Measurements from ENCODE around the gene MTMR11. TPM values are rescaled to one million over a fixed set of nuclear protein-coding genes. Genes with fewer than 3 reads are reported as not detected.
"Not testable (repeated sequence)": the region's sequence is repeated elsewhere in the genome, so short reads cannot be mapped to it uniquely, and the experiment has no call there.

The MTMR11 gene
- polyA plus RNA-seq, 4 donors: 32.5 to 174 (median 116) TPM

DNA sequence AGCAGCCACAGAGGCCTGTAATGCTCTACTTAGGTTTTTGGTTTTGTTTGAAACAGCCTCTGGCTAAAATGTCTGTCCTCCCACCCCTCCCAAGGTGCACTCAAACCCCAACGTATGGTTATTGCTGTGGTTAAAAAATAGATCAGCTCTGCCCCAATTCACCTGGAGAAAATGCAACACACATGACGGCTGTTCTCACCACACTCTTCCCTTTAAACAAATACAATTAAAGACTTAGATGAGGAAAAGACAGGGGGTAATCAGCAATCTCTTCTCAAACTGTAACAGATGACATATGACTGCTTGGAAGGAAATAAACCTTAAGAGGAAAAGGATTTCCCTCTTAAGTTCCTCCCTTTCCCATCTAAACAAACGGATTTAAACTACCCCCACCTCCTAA, 6.2 kb upstream of the MTMR11 start:
- Histone ChIP-seq H3K4me3 (ENCODE audit: low read depth in 1 of 3, low read length in 3 of 3) (no peak overlapping the region), H3K36me3 (ENCODE audit: control insufficient read depth in 3 of 3, insufficient read depth in 2 of 3, low read depth in 1 of 3, low read length in 3 of 3) (peaks cover 7 to 37% (median 16%) of the 10 kb centered on the region in 3 donors), H3K4me1 (ENCODE audit: control insufficient read depth in 3 of 3, insufficient read depth in 2 of 3, low read depth in 1 of 3, low read length in 2 of 3) (peaks cover 2 to 27% (median 2%) of the 10 kb centered on the region in 3 donors), H3K27ac (ENCODE audit: low read depth in 1 of 3, low read length in 2 of 3) (peak overlapping the region in 2 of 3 donors; percentile 27 to 42), H3K27me3 (ENCODE audit: control insufficient read depth in 3 of 3, insufficient read depth in 3 of 3, low read length in 3 of 3) (no peaks in the 10 kb centered on the region), H3K9me3 (ENCODE audit: control insufficient read depth in 2 of 2, insufficient read depth in 1 of 2, low read depth in 1 of 2, low read length in 1 of 2) (no peaks in the 10 kb centered on the region)
- peak in 1 of 2 donors; percentile 34 for DNase-seq
- FAIRE-seq: no peak
- WGBS, 3 donors: 30 to 46% (median 39%) methylated on average over 3 of the region's 3 CpGs

- WGBS, 3 donors: 34 to 68% (median 61%) methylated on average over 5 of the region's 5 CpGs
- FAIRE-seq: no peak
- no peaks in the 10 kb centered on the region for H3K9me3 ChIP-seq (ENCODE audit: control insufficient read depth in 2 of 2, insufficient read depth in 1 of 2, low read depth in 1 of 2, low read length in 1 of 2)
- H3K4me1 ChIP-seq (ENCODE audit: control insufficient read depth in 3 of 3, insufficient read depth in 2 of 3, low read depth in 1 of 3, low read length in 2 of 3): peaks cover 2 to 34% (median 6%) of the 10 kb centered on the region in 3 donors
- peak overlapping the region in 1 of 3 donors; percentile 47 for H3K27ac ChIP-seq (ENCODE audit: low read depth in 1 of 3, low read length in 2 of 3)
- peak overlapping the region in 1 of 3 donors; percentile 7 for H3K4me3 ChIP-seq (ENCODE audit: low read depth in 1 of 3, low read length in 3 of 3)
- H3K36me3 ChIP-seq (ENCODE audit: control insufficient read depth in 3 of 3, insufficient read depth in 2 of 3, low read depth in 1 of 3, low read length in 3 of 3): peaks cover 4 to 34% (median 13%) of the 10 kb centered on the region in 3 donors
- DNase-seq: peak in 1 of 2 donors; percentile 63
- no peaks in the 10 kb centered on the region for H3K27me3 ChIP-seq (ENCODE audit: control insufficient read depth in 3 of 3, insufficient read depth in 3 of 3, low read length in 3 of 3)
Measured at GRCh38 chr1:149942207-149942606, 5.5 kb upstream of the MTMR11 start.

DNA sequence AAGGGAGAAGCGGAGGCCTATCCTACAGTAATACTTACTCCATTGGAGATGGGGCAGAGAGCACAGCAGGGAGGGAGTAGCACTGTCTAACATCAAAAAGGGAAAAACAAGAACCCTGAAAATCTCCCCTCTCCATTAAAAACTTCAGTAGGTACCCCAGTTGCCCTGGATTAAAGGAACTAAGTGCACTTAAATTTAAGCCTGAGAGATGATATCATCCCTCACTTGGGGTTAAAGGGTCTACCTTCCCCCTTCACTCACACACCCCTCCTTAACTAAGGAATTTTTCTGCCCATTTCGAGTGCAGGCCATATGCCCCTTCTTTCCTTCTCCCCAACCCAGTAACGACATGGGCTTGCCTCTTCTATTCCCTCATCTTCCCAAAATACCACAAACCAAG, 3.7 kb upstream of the MTMR11 start:
- peaks cover 4 to 20% (median 11%) of the 10 kb centered on the region in 3 donors for H3K36me3 ChIP-seq (ENCODE audit: control insufficient read depth in 3 of 3, insufficient read depth in 2 of 3, low read depth in 1 of 3, low read length in 3 of 3)
- no peak overlapping the region for H3K4me3 ChIP-seq (ENCODE audit: low read depth in 1 of 3, low read length in 3 of 3)
- H3K4me1 ChIP-seq (ENCODE audit: control insufficient read depth in 3 of 3, insufficient read depth in 2 of 3, low read depth in 1 of 3, low read length in 2 of 3): peaks cover 2 to 43% (median 9%) of the 10 kb centered on the region in 3 donors
- WGBS, 3 donors: 89 to 96% (median 91%) methylated on average over 3 of the region's 3 CpGs
- DNase-seq (no peak), FAIRE-seq (no peak)
- H3K9me3 ChIP-seq (ENCODE audit: control insufficient read depth in 2 of 2, insufficient read depth in 1 of 2, low read depth in 1 of 2, low read length in 1 of 2): no peaks in the 10 kb centered on the region
- H3K27ac ChIP-seq (ENCODE audit: low read depth in 1 of 3, low read length in 2 of 3): peak overlapping the region in 2 of 3 donors; percentile 71 to 93
- no peaks in the 10 kb centered on the region for H3K27me3 ChIP-seq (ENCODE audit: control insufficient read depth in 3 of 3, insufficient read depth in 3 of 3, low read length in 3 of 3)

- not testable (repeated sequence) for FAIRE-seq; H3K27me3 ChIP-seq (ENCODE audit: control insufficient read depth in 3 of 3, insufficient read depth in 3 of 3, low read length in 3 of 3); DNase-seq; H3K9me3 ChIP-seq (ENCODE audit: control insufficient read depth in 2 of 2, insufficient read depth in 1 of 2, low read depth in 1 of 2, low read length in 1 of 2)
- Histone ChIP-seq H3K4me3 (ENCODE audit: low read depth in 1 of 3, low read length in 3 of 3) (peak overlapping the region in 2 of 3 donors; percentile 6 to 27), H3K4me1 (ENCODE audit: control insufficient read depth in 3 of 3, insufficient read depth in 2 of 3, low read depth in 1 of 3, low read length in 2 of 3) (peaks cover 6 to 53% (median 9%) of the 10 kb centered on the region in 3 donors), H3K36me3 (ENCODE audit: control insufficient read depth in 3 of 3, insufficient read depth in 2 of 3, low read depth in 1 of 3, low read length in 3 of 3) (peaks cover 0 to 20% (median 5%) of the 10 kb centered on the region in 3 donors), H3K27ac (ENCODE audit: low read depth in 1 of 3, low read length in 2 of 3) (peak overlapping the region; percentile 75 to 93 (median 91))
- 6 to 49% (median 31%) methylated on average over 12 to 13 of the region's 13 CpGs for WGBS, 3 donors
Measured at GRCh38 chr1:149938668-149939003, 2.0 kb upstream of the MTMR11 start.

- DNase-seq (peak; percentile 57 to 70), FAIRE-seq (no peak)
- Histone ChIP-seq H3K4me1 (ENCODE audit: control insufficient read depth in 3 of 3, insufficient read depth in 2 of 3, low read depth in 1 of 3, low read length in 2 of 3) (peaks cover 6 to 59% (median 9%) of the 10 kb centered on the region in 3 donors), H3K4me3 (ENCODE audit: low read depth in 1 of 3, low read length in 3 of 3) (peak overlapping the region in 1 of 3 donors; percentile 14), H3K9me3 (ENCODE audit: control insufficient read depth in 2 of 2, insufficient read depth in 1 of 2, low read depth in 1 of 2, low read length in 1 of 2) (no peaks in the 10 kb centered on the region), H3K27me3 (ENCODE audit: control insufficient read depth in 3 of 3, insufficient read depth in 3 of 3, low read length in 3 of 3) (no peaks in the 10 kb centered on the region), H3K27ac (ENCODE audit: low read depth in 1 of 3, low read length in 2 of 3) (peak overlapping the region; percentile 75 to 93 (median 91)), H3K36me3 (ENCODE audit: control insufficient read depth in 3 of 3, insufficient read depth in 2 of 3, low read depth in 1 of 3, low read length in 3 of 3) (peaks cover 0 to 25% (median 6%) of the 10 kb centered on the region in 3 donors)
Measured at GRCh38 chr1:149937759-149938158, 1.1 kb upstream of the MTMR11 start.

- DNase-seq: peak; percentile 74 to 91
- no peaks in the 10 kb centered on the region for H3K9me3 ChIP-seq (ENCODE audit: control insufficient read depth in 2 of 2, insufficient read depth in 1 of 2, low read depth in 1 of 2, low read length in 1 of 2)
- H3K27ac ChIP-seq (ENCODE audit: low read depth in 1 of 3, low read length in 2 of 3): peak overlapping the region; percentile 75 to 93 (median 91)
- peak overlapping the region in 2 of 3 donors; percentile 62 to 69 for H3K4me3 ChIP-seq (ENCODE audit: low read depth in 1 of 3, low read length in 3 of 3)
- peaks cover 0 to 30% (median 6%) of the 10 kb centered on the region in 3 donors for H3K36me3 ChIP-seq (ENCODE audit: control insufficient read depth in 3 of 3, insufficient read depth in 2 of 3, low read depth in 1 of 3, low read length in 3 of 3)
- FAIRE-seq: no peak
- WGBS, 3 donors: 8 to 20% (median 14%) methylated on average over 8 of the region's 8 CpGs
- peaks cover 8 to 59% (median 9%) of the 10 kb centered on the region in 3 donors for H3K4me1 ChIP-seq (ENCODE audit: control insufficient read depth in 3 of 3, insufficient read depth in 2 of 3, low read depth in 1 of 3, low read length in 2 of 3)
- H3K27me3 ChIP-seq (ENCODE audit: control insufficient read depth in 3 of 3, insufficient read depth in 3 of 3, low read length in 3 of 3): no peaks in the 10 kb centered on the region
Measured at GRCh38 chr1:149936992-149937705, 470 bp upstream of the MTMR11 start.

DNA sequence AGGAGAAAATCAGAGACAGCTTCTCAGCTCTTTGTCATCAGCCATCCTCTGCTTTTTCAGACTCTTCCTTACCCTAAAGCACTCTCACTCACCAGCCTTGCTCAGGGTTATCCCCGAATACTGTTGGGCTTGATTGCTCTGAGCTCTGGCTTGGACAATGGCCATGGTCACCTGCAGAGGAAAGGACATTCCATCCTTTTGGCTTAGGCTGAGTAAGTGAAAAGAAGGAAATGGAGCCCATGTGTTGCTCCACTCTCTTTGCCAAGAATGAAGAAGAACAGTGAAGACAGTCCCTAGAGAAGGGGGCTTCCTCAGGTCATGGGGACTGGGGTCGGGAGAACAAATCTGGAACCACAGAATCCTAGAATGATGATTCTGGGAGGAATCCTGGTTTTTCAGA, 2.3 kb downstream of the MTMR11 start:
- Histone ChIP-seq H3K27ac (ENCODE audit: low read depth in 1 of 3, low read length in 2 of 3) (no peak overlapping the region), H3K4me1 (ENCODE audit: control insufficient read depth in 3 of 3, insufficient read depth in 2 of 3, low read depth in 1 of 3, low read length in 2 of 3) (peaks cover 6 to 66% (median 6%) of the 10 kb centered on the region in 3 donors), H3K27me3 (ENCODE audit: control insufficient read depth in 3 of 3, insufficient read depth in 3 of 3, low read length in 3 of 3) (no peaks in the 10 kb centered on the region), H3K36me3 (ENCODE audit: control insufficient read depth in 3 of 3, insufficient read depth in 2 of 3, low read depth in 1 of 3, low read length in 3 of 3) (peaks cover 2 to 56% (median 29%) of the 10 kb centered on the region in 3 donors), H3K4me3 (ENCODE audit: low read depth in 1 of 3, low read length in 3 of 3) (peak overlapping the region in 2 of 3 donors; percentile 62 to 69), H3K9me3 (ENCODE audit: control insufficient read depth in 2 of 2, insufficient read depth in 1 of 2, low read depth in 1 of 2, low read length in 1 of 2) (no peaks in the 10 kb centered on the region)
- FAIRE-seq (no peak), DNase-seq (no peak)
- WGBS, 3 donors: 72 to 95% (median 74%) methylated on average over 2 of the region's 2 CpGs

DNA sequence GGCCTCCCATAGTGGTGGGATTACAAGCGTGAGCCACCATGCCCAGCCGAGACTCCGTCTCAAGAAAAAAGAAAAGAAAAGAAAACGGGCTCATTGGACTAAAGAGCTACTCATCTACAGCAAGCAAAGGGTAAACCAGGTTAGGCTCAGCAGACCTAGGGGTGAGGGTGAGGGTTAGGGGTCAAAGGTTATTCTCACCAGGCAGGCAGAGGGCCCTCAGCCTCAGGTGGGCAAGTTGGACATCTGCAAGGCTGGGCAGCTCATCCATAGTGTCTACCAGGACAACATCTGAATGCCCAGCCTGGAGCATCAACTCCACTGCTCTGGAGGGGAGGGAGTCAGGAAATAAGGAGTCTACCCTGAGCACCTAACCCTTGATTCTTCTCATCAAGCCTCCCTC, 3.5 kb downstream of the MTMR11 start:
- WGBS, 3 donors: 94 to 99% (median 95%) methylated on average over 4 of the region's 4 CpGs
- H3K36me3 ChIP-seq (ENCODE audit: control insufficient read depth in 3 of 3, insufficient read depth in 2 of 3, low read depth in 1 of 3, low read length in 3 of 3): peaks cover 2 to 61% (median 31%) of the 10 kb centered on the region in 3 donors
- FAIRE-seq (no peak), DNase-seq (no peak)
- H3K9me3 ChIP-seq (ENCODE audit: control insufficient read depth in 2 of 2, insufficient read depth in 1 of 2, low read depth in 1 of 2, low read length in 1 of 2): no peaks in the 10 kb centered on the region
- H3K27me3 ChIP-seq (ENCODE audit: control insufficient read depth in 3 of 3, insufficient read depth in 3 of 3, low read length in 3 of 3): no peaks in the 10 kb centered on the region
- peaks cover 6 to 70% (median 14%) of the 10 kb centered on the region in 3 donors for H3K4me1 ChIP-seq (ENCODE audit: control insufficient read depth in 3 of 3, insufficient read depth in 2 of 3, low read depth in 1 of 3, low read length in 2 of 3)
- no peak overlapping the region for H3K27ac ChIP-seq (ENCODE audit: low read depth in 1 of 3, low read length in 2 of 3)
- peak overlapping the region in 1 of 3 donors; percentile 69 for H3K4me3 ChIP-seq (ENCODE audit: low read depth in 1 of 3, low read length in 3 of 3)

All from small intestine (tissue), 7 donors.